Ishikawa (cell line): ENCODE measurements around the gene KATNAL1.

Experiments used
- CEBPB ChIP-seq: IDR thresholded peaks from 2 replicates; pipeline ENCODE4 v1.6.1; 2012
- CREB1 ChIP-seq: IDR thresholded peaks from 2 replicates; pipeline ENCODE4 v1.6.1; 2012; ENCODE audit warnings: low read depth
- EGR1 ChIP-seq: IDR thresholded peaks from 2 replicates; pipeline ENCODE4 v1.6.1; 2012
- EP300 ChIP-seq: IDR thresholded peaks from 2 replicates; pipeline ENCODE4 v1.6.1; 2012; ENCODE audit warnings: borderline replicate concordance
- FOXM1 ChIP-seq: IDR thresholded peaks from 2 replicates; pipeline ENCODE4 v1.6.1; 2012; ENCODE audit warnings: low read depth, borderline replicate concordance
- MAX ChIP-seq: IDR thresholded peaks from 2 replicates; pipeline ENCODE4 v1.6.1; 2012
- NFIC ChIP-seq: IDR thresholded peaks from 2 replicates; pipeline ENCODE4 v1.6.1; 2012
- RAD21 ChIP-seq: IDR thresholded peaks from 2 replicates; pipeline ENCODE4 v1.6.1; 2012; ENCODE audit warnings: low read depth
- REST ChIP-seq: IDR thresholded peaks from 2 replicates; pipeline ENCODE4 v1.6.1; 2012; ENCODE audit warnings: low read depth, mild to moderate bottlenecking
- TAF1 ChIP-seq: IDR thresholded peaks from 2 replicates; pipeline ENCODE4 v1.6.1; 2012; ENCODE audit warnings: low read depth, mild to moderate bottlenecking
- TCF12 ChIP-seq: IDR thresholded peaks from 2 replicates; pipeline ENCODE4 v1.6.1; 2012; ENCODE audit warnings: low read depth
- TEAD4 ChIP-seq: IDR thresholded peaks from 2 replicates; pipeline ENCODE4 v1.6.1; 2012
- USF1 ChIP-seq: IDR thresholded peaks from 2 replicates; pipeline ENCODE4 v1.6.1; 2012
- YY1 ChIP-seq: IDR thresholded peaks from 2 replicates; pipeline ENCODE4 v1.6.1; 2012; ENCODE audit warnings: low read depth
- ZBTB7A ChIP-seq: IDR thresholded peaks from 2 replicates; pipeline ENCODE4 v1.6.1; 2012; ENCODE audit warnings: low read depth

KATNAL1 gene

GRCh38 chr13:30196025-30196424, 111.3 kb downstream of the KATNAL1 start:
- peak; percentile 89 for TF ChIP-seq TCF12
- TF ChIP-seq TEAD4, result peak; percentile 73
- no peak for TF ChIP-seq CREB1
- no peak for TF ChIP-seq REST
- no peak for TF ChIP-seq ZBTB7A
- no peak for TF ChIP-seq CEBPB
- peak; percentile 88 for TF ChIP-seq NFIC
- no peak for TF ChIP-seq RAD21
- TF ChIP-seq USF1, result no peak
- peak; percentile 81 for TF ChIP-seq EP300
- TF ChIP-seq FOXM1, result peak; percentile 52; the same call in 1 of the 2 replicates
- no peak for TF ChIP-seq EGR1
- no peak for TF ChIP-seq TAF1
- TF ChIP-seq MAX, result no peak
- peak; percentile 75 for TF ChIP-seq YY1

- TF ChIP-seq TEAD4 (no peak), USF1 (no peak), TAF1 (no peak), REST (no peak), EGR1 (no peak)
These were observed 112.4 kb downstream of the KATNAL1 start for GRCh38 chr13:30194906-30195305.

GRCh38 chr13:30193279-30194234, 113.8 kb downstream of the KATNAL1 start:
- TF ChIP-seq NFIC (no peak), EGR1 (no peak), RAD21 (no peak), FOXM1 (no peak), USF1 (no peak), EP300 (no peak), TCF12 (no peak)

- TF ChIP-seq CEBPB (no peak), MAX (no peak), TCF12 (no peak), REST (no peak), ZBTB7A (no peak)
These were observed 114.8 kb downstream of the KATNAL1 start for GRCh38 chr13:30192320-30193093.
